Activated naive CD4-positive, alpha-beta T cell treated with anti-CD3 and anti-CD28 coated beads, Interleukin-2, amount 50 U/mL, for 24 hours (primary cell): ENCODE results near the gene SLC39A8.
A peak's percentile ranks its signal among the peaks of the same experiment; 100 is the strongest.

ENCODE experiments used
- H3K27ac Mint-ChIP-seq: one replicate; pipeline ENCODE4 v1.8.0; 2021; ENCODE audit warnings: mild to moderate bottlenecking, mixed read lengths
- H3K27me3 Mint-ChIP-seq: one replicate; pipeline ENCODE4 v1.8.0; 2021; ENCODE audit warnings: mixed read lengths
- H3K36me3 Mint-ChIP-seq: one replicate; pipeline ENCODE4 v1.8.0; 2021; ENCODE audit warnings: mixed read lengths
- H3K4me1 Mint-ChIP-seq: one replicate; pipeline ENCODE4 v1.8.0; 2021; ENCODE audit warnings: mixed read lengths
- H3K4me3 Mint-ChIP-seq: one replicate; pipeline ENCODE4 v1.8.0; 2021; ENCODE audit warnings: mild to moderate bottlenecking, mixed read lengths
- H3K9me3 Mint-ChIP-seq: one replicate; pipeline ENCODE4 v1.8.0; 2021; ENCODE audit warnings: mixed read lengths

Gene SLC39A8

DNA sequence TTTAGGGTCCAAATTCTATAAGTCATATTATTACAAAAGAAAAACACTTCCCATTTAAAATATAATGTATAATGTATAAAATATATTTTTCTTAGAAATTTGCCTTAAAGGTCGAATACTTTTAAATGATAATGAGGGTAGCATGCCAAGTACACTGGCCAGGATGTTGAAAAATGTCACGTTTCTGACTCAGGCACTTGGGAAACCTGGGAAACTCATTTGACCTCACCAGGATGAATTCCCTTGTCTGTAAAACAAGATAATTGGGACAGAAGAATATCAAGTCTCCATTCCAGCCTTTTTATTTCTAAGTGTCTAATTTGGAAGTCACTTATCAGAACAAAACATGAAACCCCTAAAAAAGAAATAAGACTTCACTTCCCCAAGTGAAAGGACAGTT is 3.4 kb upstream of the SLC39A8 start:
- no peak overlapping the region for H3K27ac Mint-ChIP-seq
- no peaks in the 10 kb centered on the region for H3K27me3 Mint-ChIP-seq
- peaks cover 20% of the 10 kb centered on the region for H3K4me1 Mint-ChIP-seq
- no peak overlapping the region for H3K4me3 Mint-ChIP-seq
- H3K36me3 Mint-ChIP-seq: no peaks in the 10 kb centered on the region
- H3K9me3 Mint-ChIP-seq: no peaks in the 10 kb centered on the region

DNA sequence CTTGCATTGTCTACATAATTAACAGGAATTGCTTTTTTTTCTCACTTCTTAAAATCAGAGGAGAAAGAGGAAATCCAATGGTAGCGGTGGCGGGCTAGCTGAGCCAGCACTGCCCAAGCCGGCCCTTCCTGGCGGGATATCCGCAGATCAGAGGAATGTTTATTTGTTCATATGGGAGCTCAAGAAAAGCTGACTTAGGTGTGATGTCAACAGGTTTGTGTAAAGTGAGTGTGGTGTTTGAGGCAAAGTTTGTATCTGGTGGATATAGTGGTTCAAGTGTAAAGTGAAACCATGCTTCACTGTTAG is 466 bp upstream of the SLC39A8 start:
- no peaks in the 10 kb centered on the region for H3K27me3 Mint-ChIP-seq
- no peaks in the 10 kb centered on the region for H3K36me3 Mint-ChIP-seq
- peaks cover 47% of the 10 kb centered on the region for H3K4me1 Mint-ChIP-seq
- peak overlapping the region; percentile 18 for H3K27ac Mint-ChIP-seq
- peak overlapping the region; percentile 91 for H3K4me3 Mint-ChIP-seq
- H3K9me3 Mint-ChIP-seq: no peaks in the 10 kb centered on the region

DNA sequence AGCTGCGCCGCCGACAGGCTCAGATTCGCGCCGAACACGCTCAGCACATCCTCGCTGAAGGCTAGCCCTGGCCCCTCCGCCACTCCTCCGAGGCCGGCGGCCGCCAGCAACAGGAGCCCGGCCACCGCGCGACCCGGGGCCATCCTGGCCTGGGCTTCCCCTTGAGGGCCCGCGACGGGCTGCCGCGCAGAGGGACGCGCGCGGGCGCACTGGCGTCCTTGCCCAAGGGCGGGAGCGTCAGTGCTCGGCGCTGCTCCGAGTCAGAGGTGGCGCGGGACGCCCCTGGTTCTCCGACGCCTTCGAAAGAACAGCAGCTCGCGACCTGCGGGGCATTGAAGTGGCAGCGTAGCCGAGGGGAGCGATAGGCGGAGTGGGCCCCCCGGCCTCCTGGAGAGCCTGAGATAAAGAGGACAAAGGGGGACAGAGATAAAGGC is 745 bp downstream of the SLC39A8 start:
- H3K36me3 Mint-ChIP-seq: no peaks in the 10 kb centered on the region

DNA sequence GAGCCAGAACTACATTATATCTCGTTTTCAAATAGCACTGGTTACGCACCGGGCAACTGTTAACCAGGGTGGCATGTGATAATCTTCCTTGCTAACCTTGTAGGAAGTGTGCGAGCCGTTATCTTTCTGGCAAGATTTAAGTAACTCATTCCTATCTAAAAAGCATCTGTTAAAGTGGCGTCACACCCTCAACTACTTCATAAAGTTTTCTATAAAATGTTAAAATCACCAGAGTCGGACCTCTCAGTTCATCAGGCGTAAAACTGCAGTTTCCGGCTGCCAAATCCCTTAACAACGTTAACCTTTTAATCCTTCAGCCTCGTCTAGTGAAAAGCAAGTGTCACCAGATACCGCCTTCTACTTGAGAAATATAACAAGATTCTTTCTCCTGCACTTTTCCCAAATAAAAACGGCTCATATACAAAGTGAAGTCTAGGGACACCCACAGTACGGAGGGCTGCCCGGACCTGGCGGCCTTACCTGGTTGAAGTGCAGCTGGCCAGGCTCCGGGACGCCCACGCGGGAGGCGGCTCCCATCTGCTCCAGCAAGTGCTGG is 1.2 kb downstream of the SLC39A8 start:
- Mint-ChIP-seq H3K36me3 (peaks cover 2% of the 10 kb centered on the region), H3K4me1 (peaks cover 64% of the 10 kb centered on the region), H3K9me3 (no peaks in the 10 kb centered on the region), H3K27ac (peak overlapping the region; percentile 84), H3K4me3 (peak overlapping the region; percentile 91), H3K27me3 (no peaks in the 10 kb centered on the region)

More for the DNA sequence above, 745 bp downstream of the SLC39A8 start:
- peaks cover 59% of the 10 kb centered on the region for H3K4me1 Mint-ChIP-seq
- peak overlapping the region; percentile 91 for H3K4me3 Mint-ChIP-seq
- peak overlapping the region; percentile 94 for H3K27ac Mint-ChIP-seq
- no peaks in the 10 kb centered on the region for H3K27me3 Mint-ChIP-seq
- H3K9me3 Mint-ChIP-seq: no peaks in the 10 kb centered on the region

DNA sequence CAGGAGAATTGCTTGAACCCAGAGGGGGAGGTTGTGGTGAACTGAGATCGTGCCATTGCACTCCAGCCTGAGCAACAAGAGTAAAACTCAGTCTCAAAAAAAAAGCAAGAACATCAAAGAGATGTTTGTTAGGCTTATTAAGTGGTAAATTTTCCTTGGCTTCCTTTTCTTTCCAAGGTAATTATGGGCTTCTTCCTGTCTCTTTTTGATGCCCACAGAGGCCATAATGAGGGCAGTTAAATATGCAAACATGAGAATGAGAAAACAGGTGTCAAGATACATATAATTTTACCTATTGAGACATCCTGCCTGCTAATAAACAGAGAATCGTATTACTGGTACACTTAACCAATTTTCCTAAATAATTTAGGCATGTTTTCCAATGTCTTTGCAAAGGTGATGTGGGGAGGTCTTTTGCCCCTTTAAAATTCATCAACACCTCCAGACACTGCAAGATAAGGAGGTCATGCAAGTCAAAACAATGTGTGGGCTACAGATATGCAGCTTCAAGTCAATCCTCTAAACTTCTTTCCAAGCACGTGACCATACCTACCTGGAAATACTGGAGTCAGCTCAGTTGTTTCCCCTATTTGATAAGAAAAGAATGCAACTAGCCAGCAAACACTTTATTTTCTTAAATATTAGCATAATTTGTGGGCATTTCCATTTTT is 2.7 kb downstream of the SLC39A8 start:
- H3K36me3 Mint-ChIP-seq: peaks cover 2% of the 10 kb centered on the region
- H3K9me3 Mint-ChIP-seq: no peaks in the 10 kb centered on the region
- H3K4me1 Mint-ChIP-seq: peaks cover 65% of the 10 kb centered on the region
- peak overlapping the region; percentile 77 for H3K4me3 Mint-ChIP-seq
- H3K27me3 Mint-ChIP-seq: no peaks in the 10 kb centered on the region
- H3K27ac Mint-ChIP-seq: no peak overlapping the region

DNA sequence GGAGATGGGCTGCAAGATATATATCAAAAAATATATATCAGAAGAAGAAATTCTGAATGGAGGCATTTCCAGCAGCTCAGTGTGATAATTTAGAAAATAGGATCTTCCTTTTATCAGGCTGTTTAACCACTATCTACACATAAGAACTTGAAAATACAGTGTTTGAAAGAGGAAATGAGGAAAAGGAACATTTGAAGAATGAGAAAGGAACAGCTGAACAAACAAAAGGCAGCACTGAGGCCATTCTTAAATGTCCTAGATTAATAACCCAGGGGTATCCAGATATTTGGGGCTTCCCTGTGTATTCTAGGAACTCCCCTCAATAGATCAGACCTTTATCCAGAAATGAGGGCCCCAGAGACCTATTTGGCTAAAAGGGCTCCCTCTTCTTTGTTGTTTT is 4.1 kb downstream of the SLC39A8 start:
- Mint-ChIP-seq H3K9me3 (no peaks in the 10 kb centered on the region), H3K27ac (no peak overlapping the region), H3K36me3 (peaks cover 2% of the 10 kb centered on the region), H3K27me3 (no peaks in the 10 kb centered on the region), H3K4me1 (peaks cover 66% of the 10 kb centered on the region), H3K4me3 (no peak overlapping the region)

DNA sequence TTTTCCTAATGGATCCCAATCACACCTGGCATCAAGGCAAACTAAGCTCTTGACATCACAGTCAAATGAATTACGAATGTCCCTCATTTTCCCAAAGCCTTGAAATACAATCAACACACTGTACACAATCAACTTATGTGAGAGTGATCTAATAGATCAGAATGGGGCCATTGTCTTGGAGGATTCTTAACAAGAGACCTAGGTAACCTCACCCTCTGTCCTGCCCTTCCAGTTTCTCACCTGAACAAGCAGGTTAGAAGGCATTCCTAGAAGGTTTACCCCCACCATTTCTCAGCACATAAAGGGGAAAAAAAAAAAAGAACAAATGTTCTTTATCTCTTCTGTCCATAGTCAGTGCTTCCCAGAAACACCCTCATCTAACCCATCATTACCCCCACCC is 6.3 kb downstream of the SLC39A8 start:
- no peak overlapping the region for H3K4me3 Mint-ChIP-seq
- peaks cover 2% of the 10 kb centered on the region for H3K36me3 Mint-ChIP-seq
- H3K27ac Mint-ChIP-seq: no peak overlapping the region
- H3K27me3 Mint-ChIP-seq: no peaks in the 10 kb centered on the region
- H3K4me1 Mint-ChIP-seq: peaks cover 72% of the 10 kb centered on the region
- no peaks in the 10 kb centered on the region for H3K9me3 Mint-ChIP-seq

DNA sequence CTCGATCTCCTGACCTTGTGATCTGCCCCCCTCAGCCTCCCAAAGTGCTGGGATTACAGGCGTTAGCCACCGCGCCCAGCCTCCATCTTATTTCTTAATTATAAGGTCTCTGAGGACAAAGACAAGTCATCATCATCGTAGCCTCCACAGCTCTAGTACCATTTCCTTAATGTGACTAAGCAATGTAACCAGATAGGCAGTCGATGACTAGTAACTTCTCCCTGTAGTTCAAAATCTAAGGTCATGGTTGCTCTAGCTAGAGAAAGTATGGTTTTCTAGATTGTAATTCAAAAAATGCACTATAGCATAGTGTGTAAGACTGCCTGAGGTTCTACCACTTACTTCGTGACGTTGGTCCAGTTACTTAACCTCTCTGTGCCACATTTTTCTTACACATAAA is 6.9 kb downstream of the SLC39A8 start:
- no peak overlapping the region for H3K27ac Mint-ChIP-seq
- H3K4me3 Mint-ChIP-seq: no peak overlapping the region
- H3K36me3 Mint-ChIP-seq: peaks cover 3% of the 10 kb centered on the region
- no peaks in the 10 kb centered on the region for H3K9me3 Mint-ChIP-seq
- H3K27me3 Mint-ChIP-seq: no peaks in the 10 kb centered on the region
- peaks cover 73% of the 10 kb centered on the region for H3K4me1 Mint-ChIP-seq

DNA sequence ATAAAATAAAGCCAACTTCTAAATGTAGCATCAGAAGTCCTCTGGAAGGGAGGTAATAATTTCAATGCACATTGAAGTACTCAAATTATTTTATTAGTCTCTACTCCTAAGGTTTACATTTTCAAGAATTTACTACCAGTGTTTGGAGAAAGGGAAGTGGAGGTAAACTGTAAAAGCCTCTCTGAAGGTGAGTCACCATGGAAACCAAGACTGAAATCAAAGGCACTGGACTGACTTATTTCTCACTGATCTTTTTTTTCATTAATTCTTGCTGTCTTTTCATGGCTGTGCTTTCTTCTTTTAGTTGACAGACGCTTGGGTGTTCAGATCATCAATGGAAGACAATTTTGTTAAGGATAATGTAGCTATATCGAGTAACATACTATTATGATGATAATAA is 9.7 kb downstream of the SLC39A8 start:
- Mint-ChIP-seq H3K4me3 (no peak overlapping the region), H3K27me3 (no peaks in the 10 kb centered on the region), H3K9me3 (no peaks in the 10 kb centered on the region), H3K36me3 (peaks cover 5% of the 10 kb centered on the region), H3K27ac (peak overlapping the region; percentile 9), H3K4me1 (peaks cover 69% of the 10 kb centered on the region)

DNA sequence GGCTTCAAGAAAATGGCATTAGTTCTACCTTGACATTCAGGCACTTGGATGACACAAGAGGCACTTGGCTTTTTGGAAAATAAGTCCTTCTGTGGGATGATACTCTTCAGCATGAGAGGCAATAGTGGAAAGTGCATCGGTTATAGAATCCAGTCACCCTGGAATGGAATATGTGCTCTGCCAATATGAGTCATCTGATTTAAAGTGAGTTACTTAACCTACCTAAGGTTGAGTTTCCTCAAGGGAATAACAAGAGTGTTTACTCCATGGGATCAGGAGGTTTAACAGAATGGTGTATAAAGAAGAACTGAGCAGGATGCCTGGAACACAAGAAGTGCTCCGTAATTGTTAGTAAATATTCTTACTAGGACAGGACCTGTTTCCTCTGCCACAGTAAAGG is 10.7 kb downstream of the SLC39A8 start:
- no peak overlapping the region for H3K4me3 Mint-ChIP-seq
- no peak overlapping the region for H3K27ac Mint-ChIP-seq
- peaks cover 69% of the 10 kb centered on the region for H3K4me1 Mint-ChIP-seq
- no peaks in the 10 kb centered on the region for H3K9me3 Mint-ChIP-seq
- H3K27me3 Mint-ChIP-seq: no peaks in the 10 kb centered on the region
- H3K36me3 Mint-ChIP-seq: peaks cover 9% of the 10 kb centered on the region

DNA sequence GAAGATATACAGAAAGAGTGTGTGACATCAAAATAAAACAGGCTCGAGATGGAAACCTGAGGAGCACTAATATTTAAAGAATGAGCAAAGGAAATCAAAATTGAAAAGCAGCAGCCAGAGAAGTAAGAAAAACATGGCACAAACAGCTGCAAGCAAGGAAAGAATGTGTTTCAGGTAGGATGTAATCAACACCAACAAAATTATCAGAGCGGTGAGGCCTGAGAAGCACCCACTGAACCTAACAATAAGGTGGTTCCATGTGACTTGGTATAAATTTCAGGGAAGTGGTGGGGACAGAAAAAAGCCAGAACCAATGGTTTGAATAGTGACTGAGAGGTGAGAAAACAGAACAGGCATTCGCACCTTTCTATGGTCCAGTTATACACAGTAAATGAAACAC is 11.5 kb downstream of the SLC39A8 start:
- Mint-ChIP-seq H3K27ac (no peak overlapping the region), H3K9me3 (no peaks in the 10 kb centered on the region), H3K4me3 (no peak overlapping the region), H3K4me1 (peaks cover 68% of the 10 kb centered on the region), H3K36me3 (peaks cover 7% of the 10 kb centered on the region), H3K27me3 (no peaks in the 10 kb centered on the region)

DNA sequence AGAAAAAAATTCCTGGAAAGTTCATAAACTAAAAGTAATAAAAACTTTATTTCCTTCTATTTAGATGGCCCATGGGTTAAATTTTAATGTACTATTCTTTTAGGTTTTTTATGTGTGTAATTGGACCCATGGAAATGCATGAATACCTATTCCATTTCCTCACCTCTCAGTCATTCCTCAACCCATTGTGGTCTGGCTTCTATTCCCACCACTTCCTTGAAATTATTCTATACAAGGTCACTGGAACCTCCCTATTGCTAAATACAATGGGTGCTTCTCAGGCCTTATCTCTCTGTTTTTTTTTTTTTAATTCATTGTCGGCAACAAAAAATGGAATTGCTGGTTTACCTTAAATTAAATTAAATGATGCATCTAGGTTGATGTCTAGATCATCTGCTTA is 17.2 kb downstream of the SLC39A8 start:
- Mint-ChIP-seq H3K4me1 (peaks cover 51% of the 10 kb centered on the region), H3K36me3 (peaks cover 12% of the 10 kb centered on the region), H3K9me3 (no peaks in the 10 kb centered on the region), H3K27me3 (no peaks in the 10 kb centered on the region), H3K27ac (no peak overlapping the region), H3K4me3 (no peak overlapping the region)

DNA sequence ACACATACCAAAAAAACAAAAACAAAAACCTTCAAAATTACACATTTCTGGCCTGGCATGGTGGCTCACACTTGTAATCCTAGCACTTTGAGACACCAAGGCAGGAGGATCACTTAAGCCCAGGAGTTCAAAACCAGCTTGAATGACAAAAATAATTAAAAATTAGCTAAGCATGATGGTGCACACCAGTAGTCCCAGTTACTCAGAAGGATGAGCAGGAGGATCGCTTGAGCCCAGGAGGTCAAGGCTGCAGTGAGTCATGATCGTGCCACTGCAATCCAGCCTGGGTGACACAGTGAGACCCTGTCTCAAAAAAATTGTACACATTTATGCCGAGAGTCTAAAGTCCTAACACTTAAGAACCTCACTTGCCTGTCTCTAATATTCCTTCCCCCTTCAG is 18.3 kb downstream of the SLC39A8 start:
- Mint-ChIP-seq H3K4me1 (peaks cover 53% of the 10 kb centered on the region), H3K27me3 (no peaks in the 10 kb centered on the region), H3K4me3 (no peak overlapping the region), H3K27ac (no peak overlapping the region), H3K9me3 (no peaks in the 10 kb centered on the region), H3K36me3 (peaks cover 12% of the 10 kb centered on the region)

DNA sequence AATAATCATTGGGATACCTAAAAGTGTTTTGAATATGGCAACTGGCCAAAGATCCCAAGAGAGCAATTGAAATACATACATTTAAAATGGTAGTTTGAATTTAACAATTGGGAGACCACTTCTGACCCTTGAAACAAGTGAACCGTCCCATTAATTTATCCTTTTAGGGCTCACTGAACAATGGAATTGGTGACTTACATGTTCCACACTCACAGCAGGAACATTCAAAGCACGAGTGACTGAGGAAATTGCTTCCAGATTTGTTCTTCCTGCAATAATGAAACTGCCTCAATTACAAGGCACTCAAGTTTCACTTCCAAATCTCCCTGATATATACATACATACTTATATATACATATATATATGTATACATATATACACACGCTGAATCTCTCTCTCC is 20.6 kb downstream of the SLC39A8 start:
- peaks cover 8% of the 10 kb centered on the region for H3K36me3 Mint-ChIP-seq
- H3K4me1 Mint-ChIP-seq: peaks cover 44% of the 10 kb centered on the region
- no peaks in the 10 kb centered on the region for H3K9me3 Mint-ChIP-seq
- no peak overlapping the region for H3K27ac Mint-ChIP-seq
- no peak overlapping the region for H3K4me3 Mint-ChIP-seq
- H3K27me3 Mint-ChIP-seq: no peaks in the 10 kb centered on the region

DNA sequence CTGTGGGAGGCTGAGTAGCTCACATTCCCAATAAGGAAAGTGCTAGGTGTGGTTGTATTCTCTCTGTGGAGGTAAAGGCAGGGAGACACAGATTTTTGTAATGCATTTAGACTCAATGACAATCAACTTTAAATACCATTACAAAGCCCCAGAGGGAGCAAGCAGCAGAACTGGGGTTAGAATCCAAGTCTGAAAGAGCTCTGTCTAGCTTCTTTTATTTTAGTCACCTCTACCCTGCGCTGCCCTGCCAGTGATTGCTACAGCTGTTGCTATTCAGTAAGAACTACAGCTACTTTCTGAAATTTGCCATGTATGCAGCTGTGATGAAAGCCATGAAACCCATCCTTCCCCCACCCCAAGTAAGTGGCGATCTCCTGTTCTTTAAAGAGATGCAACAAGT is 22.5 kb downstream of the SLC39A8 start:
- Mint-ChIP-seq H3K4me3 (no peak overlapping the region), H3K36me3 (peaks cover 5% of the 10 kb centered on the region), H3K4me1 (peaks cover 38% of the 10 kb centered on the region), H3K9me3 (no peaks in the 10 kb centered on the region), H3K27me3 (no peaks in the 10 kb centered on the region), H3K27ac (no peak overlapping the region)

DNA sequence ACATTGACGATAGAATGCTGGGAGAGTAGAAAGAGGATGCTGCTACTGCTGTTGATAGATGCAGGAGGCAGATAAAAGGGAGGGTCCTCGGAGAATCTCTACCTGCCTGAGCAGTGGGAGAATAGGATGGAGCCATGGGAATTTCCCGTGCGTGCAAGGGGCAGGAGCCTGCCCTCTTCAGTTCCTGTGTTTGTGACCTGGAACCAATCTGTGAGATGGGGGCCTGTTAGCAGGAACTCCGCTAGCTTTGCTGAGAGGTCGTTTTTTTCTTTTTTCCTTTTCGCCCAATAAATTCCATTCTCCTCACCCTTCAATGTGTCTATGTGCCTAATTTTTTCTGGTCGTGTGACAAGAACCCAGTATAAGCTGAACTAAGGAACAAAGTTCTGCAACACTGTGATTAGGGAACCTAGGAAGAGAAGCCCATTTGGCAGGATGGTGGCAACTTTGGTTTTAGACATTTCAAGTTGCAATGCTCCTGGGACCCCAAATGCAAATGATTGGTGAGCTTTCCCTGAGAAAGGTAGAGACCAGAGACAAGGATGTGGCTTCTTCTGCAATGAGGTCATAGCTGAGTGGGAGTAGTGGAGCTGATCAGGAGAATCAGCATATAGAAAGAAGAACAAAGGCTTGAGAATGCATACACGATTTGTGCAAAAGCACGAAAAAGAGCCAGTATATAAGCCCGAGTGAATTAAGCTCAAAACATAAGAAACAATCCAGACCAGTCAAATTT is 23.9 kb downstream of the SLC39A8 start:
- H3K36me3 Mint-ChIP-seq: peaks cover 10% of the 10 kb centered on the region
- no peak overlapping the region for H3K4me3 Mint-ChIP-seq
- no peak overlapping the region for H3K27ac Mint-ChIP-seq
- peaks cover 38% of the 10 kb centered on the region for H3K4me1 Mint-ChIP-seq
- no peaks in the 10 kb centered on the region for H3K27me3 Mint-ChIP-seq
- no peaks in the 10 kb centered on the region for H3K9me3 Mint-ChIP-seq
